HK-2 (cell line): ENCODE measurements around the gene WIPF1.

Source experiments
- DNase-seq: peaks from one replicate; pipeline ENCODE4 v3.0.0-alpha.2; 2018; ENCODE audit not compliant: unreplicated experiment

WIPF1 gene

DNA sequence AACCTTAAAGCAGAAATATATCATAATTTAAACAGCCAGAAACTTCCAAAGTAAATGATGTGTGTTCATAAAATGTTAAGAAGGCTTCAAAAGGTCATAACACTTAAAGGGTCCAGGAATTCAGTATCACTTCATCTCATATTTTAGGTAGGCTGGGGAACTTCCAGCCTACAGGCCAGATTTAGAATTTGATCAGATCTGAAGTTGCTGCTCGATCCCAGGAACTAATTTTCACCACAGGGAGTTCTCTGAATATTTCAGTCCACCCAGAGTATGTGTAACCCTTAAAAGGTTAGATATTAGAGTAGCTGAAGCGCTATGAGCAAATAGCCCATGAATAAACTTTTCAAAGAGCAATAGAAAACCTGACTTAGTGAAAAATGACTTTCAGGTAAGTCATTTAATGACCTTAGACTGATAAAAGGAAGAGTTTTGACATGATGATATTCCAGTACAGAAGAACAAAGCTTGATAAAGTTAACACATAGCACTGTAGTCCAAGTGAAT lies 1.7 kb downstream of the WIPF1 start:
- no peak for DNase-seq

DNA sequence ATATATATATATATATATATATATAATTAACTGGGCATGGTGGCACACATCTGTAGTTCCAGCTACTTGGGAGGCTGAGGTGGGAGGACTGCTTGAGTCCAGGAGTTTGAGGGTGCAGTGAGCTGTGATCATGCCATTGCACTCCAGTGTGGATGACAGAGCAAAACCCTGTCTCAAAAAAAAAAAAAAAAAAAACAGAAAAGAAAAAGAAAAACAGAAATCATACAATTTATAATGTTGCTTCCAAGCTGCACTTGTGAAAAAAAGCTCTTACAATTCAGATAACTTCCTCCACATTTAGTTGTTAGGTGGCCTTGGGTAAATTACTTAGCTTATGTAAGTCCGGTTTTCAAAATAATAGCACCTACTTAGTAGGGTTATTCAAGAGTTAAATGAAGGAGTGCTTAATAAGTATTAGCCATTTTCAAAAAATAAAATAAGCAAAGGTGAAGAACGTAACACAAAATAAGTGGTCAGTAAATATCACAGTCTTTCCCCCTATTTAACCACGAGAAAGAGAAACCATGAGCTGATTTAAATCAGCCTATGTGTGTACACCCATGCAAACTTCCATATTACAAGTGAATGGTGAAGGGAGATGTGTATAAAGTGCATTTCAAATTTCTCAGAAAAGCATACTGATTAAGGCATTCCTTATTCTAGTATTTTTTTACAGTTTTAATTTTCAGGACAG lies 2.3 kb downstream of the WIPF1 start:
- DNase-seq = no peak

DNA sequence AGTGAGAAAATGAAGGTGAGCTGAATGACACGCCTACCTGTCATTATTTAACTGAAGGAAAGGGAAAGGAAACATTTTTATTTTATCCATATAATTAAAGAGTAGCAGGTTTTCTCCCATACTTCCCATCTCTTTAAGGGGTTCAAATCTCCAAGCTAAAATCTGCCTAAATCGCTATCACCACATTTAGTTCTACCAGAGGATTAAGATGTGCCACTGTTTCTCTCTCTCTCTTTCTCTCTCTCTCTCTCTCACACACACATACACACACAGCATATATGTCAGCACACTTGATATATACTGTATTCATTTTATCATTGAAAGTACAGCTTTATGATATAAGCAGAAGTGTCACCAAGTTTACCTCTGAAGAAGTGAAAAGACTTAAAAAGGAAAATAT lies 3.1 kb downstream of the WIPF1 start:
- DNase-seq = no peak

DNA sequence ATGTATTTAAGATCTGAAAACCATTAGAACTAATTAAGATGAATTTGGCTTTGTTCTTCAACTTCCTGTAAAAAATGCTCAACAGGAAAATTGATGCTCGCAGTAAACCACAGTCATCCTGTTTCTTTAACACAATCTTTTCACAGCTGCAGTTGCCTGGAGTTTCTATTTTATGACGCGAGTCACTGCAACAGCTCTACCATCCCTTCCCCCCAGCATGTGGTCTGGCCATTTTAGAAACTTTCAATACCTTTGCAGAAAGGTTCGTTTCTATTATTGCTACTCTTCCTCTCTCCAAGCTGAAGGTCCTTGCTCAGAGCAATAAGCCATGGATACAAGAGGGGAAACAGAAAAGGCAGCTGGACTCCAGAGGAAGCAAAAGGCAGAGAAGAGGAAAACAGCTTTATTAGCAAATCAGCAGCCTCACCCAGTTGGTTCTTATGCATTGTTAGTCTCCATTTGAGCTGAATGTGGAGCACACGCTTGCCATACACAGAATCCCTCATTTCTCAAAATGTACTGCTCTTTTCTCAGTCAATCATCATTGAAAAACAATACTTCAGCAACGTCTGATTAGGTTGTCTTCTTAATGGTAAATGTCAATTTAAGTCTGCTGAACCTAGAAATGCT lies 3.9 kb downstream of the WIPF1 start:
- peak; percentile 8 for DNase-seq

DNA sequence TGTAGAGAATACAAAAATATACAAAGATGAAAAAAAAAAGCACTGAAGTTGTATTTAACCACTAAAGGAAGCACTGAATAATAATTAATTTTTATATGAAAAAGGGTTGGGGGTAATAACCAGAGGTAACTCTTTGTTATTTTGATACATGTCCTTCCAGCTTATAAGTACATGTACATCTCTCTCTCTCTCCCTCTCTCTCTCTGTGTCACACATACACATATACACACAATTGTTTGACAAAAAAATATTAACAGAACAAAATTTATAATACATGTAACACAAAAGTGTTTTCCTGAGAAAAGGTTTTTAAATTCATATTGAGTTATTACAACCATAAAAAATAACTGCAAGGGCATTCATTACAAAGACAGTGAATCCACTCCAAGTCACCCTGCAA lies 4.6 kb downstream of the WIPF1 start:
- no peak for DNase-seq

DNA sequence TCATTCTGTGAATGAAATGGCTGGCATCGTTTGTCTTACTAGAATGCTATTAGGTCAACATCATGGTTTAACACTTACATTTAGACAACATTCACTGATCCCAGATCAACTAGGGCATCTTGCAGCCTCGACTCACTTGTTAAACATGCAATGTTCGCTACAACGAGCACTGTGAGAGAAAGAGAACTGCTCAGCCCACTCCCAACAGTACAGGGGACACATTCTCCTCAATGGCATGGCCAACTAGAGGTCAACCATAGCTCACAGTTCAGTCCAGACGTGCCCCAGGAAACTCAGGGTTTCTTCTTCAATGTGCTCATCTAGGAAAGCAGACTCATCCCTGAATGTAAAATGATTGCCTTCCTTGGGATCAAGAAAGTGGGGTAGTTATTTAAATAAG lies 5.9 kb downstream of the WIPF1 start:
- no peak for DNase-seq

DNA sequence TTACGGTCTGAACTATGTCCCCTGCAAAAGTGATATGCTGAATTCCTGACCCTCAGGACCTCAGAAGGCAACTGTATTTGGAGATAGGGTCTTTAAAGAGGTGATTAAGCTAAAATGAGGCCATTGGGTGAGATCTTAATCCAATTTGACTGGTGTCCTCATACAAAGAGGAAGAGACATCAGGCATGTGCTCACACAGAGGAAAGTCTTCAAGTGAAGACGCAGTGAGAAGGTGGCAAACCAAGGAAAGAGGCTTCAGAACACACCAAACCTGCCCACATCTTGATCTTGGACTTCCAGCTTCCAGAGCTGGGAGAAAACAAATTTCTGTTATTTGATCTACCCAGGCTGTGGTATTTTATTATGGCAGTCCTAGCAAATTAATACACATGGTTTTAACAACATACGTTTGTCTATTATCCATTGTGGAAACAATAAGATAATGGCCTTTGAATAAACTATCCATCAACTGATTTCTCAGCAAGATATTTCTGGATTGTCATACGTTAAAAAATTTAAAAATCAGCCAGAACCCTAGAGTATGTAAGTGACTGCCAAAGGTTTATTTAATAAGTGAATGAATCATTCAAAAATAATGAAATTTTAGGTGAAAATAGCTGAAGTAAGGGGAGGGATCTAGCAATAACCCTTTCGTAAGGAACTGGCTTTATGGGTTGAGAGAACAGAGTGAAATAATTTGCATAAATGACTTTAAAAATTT lies 6.5 kb downstream of the WIPF1 start:
- DNase-seq = no peak

DNA sequence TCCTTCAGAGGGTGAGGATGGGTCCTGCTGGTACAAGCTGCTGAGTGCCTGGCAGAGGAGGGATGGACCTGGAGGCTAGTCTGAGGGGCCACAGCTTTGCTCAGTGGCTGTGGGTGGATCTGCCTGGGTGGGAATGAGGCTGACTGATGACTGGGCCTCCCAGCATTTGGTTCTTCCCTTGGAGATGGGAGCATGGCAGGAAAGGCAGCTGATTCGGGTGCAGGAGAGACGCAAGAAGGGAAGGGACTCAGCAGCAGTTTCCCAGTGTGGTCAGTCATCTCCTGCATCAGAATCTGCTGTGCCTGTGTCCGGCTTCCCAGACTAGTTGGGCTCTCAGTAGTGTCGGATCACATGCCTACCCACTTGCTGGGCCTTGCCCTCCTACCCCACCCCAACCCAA lies 7.3 kb downstream of the WIPF1 start:
- no peak for DNase-seq

DNA sequence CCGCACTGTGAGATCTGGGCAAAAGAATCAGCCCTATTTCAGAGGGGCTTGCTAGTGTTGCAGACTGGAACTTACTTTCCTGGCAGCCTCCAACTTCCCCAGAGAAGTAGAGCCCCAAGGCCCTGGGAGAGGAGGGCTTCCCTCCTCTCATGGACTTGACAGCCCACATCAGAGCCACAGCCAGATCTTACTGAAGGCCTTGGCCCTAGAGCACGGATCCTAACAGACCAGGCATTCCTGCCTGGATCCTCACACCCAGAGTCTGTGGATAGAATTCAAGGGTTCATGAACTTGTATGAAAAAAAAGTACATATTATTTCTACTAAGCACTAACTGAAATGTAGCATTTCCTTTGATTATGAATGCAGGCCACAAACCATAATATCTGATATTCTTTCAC lies 8.3 kb downstream of the WIPF1 start:
- no peak for DNase-seq

DNA sequence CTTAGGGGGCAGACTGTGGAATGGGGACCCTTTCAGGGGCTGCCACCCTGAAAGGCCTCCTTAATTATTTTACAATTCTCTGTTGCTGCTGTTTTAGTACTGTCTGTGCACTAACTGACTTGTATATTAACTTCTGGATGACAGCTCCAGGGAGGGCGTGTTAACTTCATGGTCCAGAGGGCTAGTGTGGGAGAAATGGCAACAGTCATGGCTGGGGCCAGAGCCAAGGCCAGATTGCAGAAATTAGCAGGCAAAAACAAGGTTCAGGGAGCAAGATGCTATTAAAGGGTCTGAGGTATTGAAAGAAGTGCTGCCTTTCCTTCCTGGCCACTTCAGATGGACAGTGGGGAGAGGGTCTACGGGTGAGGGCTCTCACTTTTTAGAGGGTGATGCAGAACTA lies 9.1 kb downstream of the WIPF1 start:
- no peak for DNase-seq

DNA sequence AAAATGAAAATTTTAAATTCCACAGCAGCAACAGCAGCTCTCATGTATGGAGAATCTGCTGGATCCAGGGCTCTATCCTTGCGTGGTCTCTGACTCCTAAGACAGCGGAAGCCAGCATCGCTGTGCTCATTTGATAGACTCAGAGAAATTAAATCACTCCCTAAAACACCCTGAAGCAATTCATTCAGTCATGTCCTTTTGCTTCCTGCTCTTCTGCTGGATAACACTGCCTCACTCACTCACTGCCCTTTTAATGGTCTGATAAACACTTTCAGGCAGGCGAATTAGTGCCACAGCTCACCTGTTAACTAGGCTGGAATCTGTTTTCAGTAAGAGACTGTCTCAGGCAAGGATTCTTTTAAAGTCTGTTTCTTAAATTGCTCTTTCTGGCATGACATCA lies 10.0 kb downstream of the WIPF1 start:
- DNase-seq = no peak

DNA sequence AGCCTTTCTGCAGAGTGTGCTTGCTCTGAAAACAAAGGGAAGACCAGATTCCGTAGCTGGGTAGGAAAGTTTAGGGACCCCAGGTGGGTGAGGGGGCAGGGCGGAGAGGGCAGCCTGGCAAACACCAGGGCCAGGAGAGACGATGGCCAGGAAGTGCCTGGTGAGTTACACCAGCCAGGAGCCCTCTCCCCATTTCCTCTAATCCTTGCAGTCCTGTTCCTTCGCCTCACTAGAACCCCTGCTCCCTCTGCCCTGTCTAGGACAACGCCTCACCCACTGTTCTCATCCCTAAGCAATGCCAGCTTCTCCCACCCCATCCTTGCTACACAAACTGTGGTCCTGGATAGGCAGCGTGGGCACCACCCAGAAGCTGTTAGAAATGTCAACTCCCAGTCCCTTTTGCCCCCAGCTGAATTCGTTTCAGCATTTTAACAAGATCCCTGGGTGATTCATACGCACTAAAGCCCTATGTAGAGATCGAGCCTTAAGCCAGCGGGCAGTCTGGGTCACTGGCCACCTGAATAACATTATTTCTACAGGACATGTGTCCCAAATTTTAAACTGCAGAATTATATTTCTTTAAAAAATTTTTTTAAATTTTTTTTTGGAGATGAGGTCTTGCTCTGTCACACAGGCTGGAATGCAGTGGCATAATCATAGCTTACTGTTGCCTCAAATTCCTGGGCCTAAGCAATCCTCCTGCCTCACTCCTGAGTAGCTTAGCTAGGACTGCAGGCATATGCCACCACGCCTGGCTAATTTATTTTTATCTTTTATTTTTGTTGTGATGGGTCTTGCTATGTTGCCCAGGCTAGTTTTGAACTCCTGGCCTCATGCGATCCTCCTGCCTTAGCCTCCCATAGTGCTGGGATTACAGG lies 10.9 kb downstream of the WIPF1 start:
- DNase-seq = no peak

DNA sequence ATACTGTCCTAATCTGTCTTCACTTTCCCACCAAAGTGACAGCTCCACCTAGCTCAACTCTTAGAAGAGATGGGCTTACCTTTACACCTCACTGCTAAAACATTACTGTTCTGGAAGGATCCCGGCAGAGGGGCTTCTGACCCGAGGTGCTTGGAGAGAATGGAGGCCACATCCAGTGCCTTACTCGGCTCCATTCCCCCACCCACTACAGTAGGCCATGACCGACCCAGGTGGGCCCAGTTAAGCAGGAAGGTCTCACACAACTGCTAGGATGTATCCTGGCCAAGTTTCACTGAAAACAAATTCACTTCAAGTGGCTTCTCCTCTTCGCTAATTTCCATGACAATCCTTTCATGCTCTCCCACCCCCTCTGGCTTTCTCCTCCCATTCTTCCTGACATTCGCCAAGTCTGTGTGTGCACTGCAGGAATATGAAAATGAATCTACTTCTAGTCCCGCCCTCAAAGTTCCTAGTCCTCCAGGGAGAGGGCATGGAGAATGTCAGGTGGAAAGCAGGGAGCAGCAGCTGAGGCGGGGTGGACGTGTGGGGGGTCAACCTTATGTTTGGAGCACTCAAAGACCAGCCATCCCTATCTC lies 11.8 kb downstream of the WIPF1 start:
- DNase-seq = no peak

DNA sequence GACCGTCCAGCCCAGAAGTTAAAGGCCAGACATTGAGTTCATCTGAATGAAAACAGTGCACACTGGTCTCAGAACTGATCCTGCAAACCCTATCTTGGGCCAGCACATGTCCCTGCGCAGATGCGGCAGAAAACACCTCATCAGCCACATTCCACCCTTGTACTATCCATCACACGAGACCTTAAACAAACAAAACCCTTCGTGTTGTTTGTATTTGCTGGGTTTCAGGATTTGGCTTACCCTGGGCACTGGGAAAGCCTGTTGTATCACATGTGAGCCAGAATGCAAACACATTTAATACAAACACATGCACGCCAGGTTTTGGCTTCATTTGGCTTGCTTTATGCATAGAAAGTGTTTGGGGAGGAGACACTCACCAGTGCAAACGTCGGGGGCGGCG lies 12.5 kb downstream of the WIPF1 start:
- no peak for DNase-seq

DNA sequence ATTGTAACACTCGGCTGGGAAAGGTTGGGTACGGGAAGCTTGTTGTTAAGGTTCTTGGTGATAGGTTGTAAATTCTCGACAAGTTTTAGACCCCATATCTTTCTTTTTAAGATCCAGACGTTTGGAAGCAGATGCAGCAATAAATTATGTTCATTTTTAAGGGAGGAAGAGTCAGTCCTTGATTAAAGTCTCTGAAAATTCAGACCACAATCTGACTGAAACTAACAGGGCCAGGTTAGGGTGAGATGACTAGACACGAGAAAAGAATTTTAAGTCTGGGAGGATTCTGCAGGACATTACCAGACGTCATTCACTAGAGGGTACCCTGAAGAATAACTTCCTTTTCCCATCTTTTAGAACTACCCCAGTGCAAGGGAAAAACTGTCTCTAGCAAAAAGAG lies 16.1 kb downstream of the WIPF1 start:
- DNase-seq = no peak

DNA sequence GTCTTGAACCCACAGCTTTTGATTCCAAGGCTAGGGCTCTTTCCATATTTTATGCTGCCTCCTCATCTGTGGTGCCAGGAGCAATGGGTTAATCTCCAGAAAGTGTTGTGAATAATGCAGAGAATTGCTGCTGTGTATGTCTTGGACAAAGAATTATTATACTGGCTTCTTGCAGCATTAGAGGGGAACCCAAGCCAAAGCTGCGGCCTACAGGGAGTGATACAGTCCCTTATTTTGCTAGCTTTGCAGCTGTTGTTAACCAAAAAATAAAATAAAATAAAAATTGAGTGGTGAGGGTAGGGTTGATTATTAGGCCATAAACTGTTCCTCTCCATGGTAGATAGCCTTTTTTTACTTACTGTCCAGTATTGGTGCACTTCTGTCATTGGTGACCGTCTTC lies 16.7 kb downstream of the WIPF1 start:
- DNase-seq = no peak

DNA sequence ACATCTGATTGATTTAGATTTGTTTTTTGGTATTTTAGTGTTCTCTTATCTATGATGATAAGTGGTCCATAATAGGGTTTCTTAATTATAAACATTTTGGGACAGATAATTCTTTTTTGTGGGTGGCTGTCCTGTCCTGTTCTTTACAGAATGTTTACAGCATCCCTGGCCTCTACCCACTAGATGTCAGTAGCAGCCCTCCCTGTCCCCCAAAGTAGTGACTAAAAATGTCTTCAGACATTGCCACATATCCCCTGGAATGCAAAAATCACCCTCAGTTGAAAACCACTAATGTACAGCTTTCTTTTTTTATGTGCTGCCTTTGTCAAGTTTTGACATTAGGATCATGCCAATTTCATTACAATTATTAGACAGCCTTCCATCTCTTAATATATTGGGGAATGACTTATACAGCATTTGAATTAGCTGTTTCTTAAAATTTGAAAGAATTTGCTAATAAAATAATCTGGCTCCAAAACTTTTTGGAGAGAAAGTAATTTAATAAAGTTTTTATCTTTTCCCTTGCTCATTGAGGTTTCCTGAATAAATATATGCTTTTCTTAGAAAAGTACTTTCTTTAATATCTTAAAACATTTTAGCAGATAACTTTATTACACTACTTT lies 19.5 kb downstream of the WIPF1 start:
- peak; percentile 5 for DNase-seq

DNA sequence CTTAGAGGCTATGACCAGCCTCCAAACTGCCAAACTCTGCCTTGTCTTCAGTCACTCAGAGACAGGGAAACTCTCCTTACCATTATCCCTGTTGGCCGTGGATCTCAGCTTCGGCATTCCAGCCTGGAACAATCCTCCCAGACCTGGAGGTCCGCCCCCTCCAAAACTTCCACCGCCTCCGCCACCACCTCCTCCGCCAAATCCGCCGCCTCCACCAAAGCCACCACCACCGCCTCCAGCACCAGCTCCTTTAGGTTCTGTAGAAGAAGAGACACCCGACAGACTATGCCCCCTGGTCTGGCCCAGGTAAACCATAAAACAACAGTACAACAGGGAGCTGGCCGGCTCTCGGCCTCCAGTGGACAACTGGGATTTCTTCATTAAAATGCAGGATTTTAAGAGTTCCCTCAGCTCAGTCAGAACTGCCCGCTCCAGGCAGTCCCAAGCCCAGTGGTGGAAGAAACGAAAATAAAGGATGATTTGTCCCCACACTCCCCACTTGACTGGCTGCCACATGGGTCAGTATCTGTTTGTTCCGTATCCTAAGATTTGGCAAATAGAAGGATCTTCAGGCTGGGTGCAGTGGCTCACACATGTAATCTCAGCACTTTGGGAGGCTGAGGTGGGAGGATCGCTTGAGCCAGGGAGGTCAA lies 22.4 kb downstream of the WIPF1 start:
- no peak for DNase-seq

DNA sequence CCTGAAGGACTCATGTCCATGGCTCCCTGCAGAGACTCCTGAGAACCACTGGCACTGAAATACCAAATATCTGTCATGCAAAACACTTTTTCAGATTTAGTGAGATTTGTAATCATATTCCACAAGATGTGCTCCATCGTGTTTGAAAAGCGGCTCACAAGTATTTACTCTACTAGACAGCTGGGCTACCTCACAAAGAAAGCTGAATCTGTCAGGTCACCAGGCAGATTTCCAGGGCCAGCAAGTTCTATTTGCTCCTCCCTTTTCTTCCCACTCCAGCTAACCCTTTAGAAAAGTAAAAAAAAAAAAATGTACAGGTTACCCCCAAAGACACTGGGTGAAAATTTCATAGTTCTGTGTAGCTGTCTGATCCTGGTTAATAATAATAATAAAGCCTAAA lies 22.9 kb downstream of the WIPF1 start:
- DNase-seq = no peak

DNA sequence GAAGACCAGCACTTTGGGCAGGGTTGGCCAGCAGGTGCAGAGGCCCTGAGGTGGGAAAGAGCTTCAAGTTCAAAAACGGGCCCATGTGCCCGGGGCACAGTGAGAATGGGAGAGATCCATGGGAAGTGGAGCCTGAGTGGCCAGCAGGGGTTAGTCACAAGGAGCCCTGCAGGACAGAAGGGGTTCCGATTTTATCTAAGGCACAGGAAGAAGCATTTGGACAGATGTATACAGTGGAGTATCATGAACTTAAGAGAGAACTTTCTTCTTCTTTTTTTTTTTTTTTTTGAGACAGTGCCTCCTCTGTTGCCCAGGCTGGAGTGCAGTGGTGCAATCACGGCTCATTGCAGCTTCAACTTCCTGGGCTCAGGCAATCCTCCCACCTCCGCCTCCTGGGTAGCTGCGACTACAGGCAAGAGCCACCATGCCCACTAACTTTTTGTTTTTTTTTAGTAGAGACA lies 24.0 kb downstream of the WIPF1 start:
- no peak for DNase-seq

DNA sequence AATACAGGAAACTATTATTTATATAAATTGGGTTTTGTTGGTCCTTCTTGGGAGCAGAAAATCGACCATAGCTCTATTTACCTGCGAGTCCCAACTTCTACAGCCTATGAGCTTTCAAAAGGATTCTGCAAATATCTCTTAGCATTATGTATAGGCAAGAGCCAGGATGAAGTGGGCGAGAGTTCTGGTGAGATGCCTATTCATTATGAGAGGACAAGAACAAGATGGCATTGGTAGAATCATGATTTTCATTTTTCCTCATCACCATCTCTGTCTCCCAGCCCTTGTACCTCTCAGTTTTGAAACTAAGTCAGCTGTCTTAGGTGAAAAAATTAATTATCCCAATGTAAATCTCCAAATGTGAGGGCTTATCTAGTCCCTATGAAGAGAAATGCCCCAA lies 25.0 kb downstream of the WIPF1 start:
- DNase-seq = no peak
